GM19238 (cell line): Measurements from ENCODE around the gene SLC2A8.
A peak's percentile ranks its signal among the peaks of the same experiment; 100 is the strongest.

Source experiments
- DNase-seq: peaks from one replicate; pipeline ENCODE4 v3.0.0; 2011; ENCODE audit warnings: low spot score; ENCODE audit not compliant: insufficient read length

SLC2A8 gene

GRCh38 chr9:127428348-127428747, 31.4 kb downstream of the SLC2A8 start:
- no peak for DNase-seq

- DNase-seq = no peak
These were observed 33.4 kb downstream of the SLC2A8 start for GRCh38 chr9:127430415-127430814.

GRCh38 chr9:127437497-127438264, 40.7 kb downstream of the SLC2A8 start:
- DNase-seq = no peak

- no peak for DNase-seq
These were observed 41.4 kb downstream of the SLC2A8 start for GRCh38 chr9:127438394-127438793.

- no peak for DNase-seq
These were observed 47.4 kb downstream of the SLC2A8 start for GRCh38 chr9:127444283-127444920.

GRCh38 chr9:127444921-127445850, 48.2 kb downstream of the SLC2A8 start:
- DNase-seq = no peak

- no peak for DNase-seq
These were observed 49.1 kb downstream of the SLC2A8 start for GRCh38 chr9:127445851-127446712.

GRCh38 chr9:127446713-127447415, 49.9 kb downstream of the SLC2A8 start:
- no peak for DNase-seq

GRCh38 chr9:127447416-127448111, 50.6 kb downstream of the SLC2A8 start:
- no peak for DNase-seq

- DNase-seq = no peak
These were observed 51.3 kb downstream of the SLC2A8 start for GRCh38 chr9:127448112-127448805.

GRCh38 chr9:127449332-127449966, 52.5 kb downstream of the SLC2A8 start:
- no peak for DNase-seq

GRCh38 chr9:127450243-127450760, 53.3 kb downstream of the SLC2A8 start:
- no peak for DNase-seq

GRCh38 chr9:127450830-127451607, 54.0 kb downstream of the SLC2A8 start, which contains the start of the genes LRSAM1 and RPL12:
TSS of gene LRSAM1 (plus strand) at chr9:127451510. CDS start at chr9:127454528, 3,018 bp downstream.
TSS of gene RPL12 (minus strand) at chr9:127451406. CDS start at chr9:127451317, 89 bp downstream.
- DNase-seq = peak; percentile 89

GRCh38 chr9:127451608-127451857, 54.6 kb downstream of the SLC2A8 start:
- no peak for DNase-seq

- DNase-seq = peak; percentile 34
These were observed 55.1 kb downstream of the SLC2A8 start for GRCh38 chr9:127451858-127452656.

- DNase-seq = no peak
These were observed 55.7 kb downstream of the SLC2A8 start for GRCh38 chr9:127452691-127453090.
